GM12878 (cell line): ENCODE data around the gene TPD52L2. TPM values are rescaled to one million over a fixed set of nuclear protein-coding genes. Genes with fewer than 3 reads are reported as not detected.

Source experiments
- BACH1 ChIP-seq: fragments of 450-650 bp; IDR thresholded peaks from 2 replicates; pipeline ENCODE4 v1.6.1; 2017; ENCODE audit warnings: mild to moderate bottlenecking, borderline replicate concordance
- BCL11A ChIP-seq: IDR thresholded peaks from 2 replicates; pipeline ENCODE4 v1.6.1; 2011; ENCODE audit warnings: low read depth, low read length
- EED ChIP-seq: sonication (generic); IDR thresholded peaks from 2 replicates; pipeline ENCODE4 v1.6.1; 2016; ENCODE audit warnings: antibody characterized with exemption, low read depth
- ESRRA ChIP-seq: IDR thresholded peaks from 2 replicates; pipeline ENCODE4 v1.6.1; 2012; ENCODE audit warnings: mild to moderate bottlenecking, low read length, improper control_type of control experiment
- FOXK2 ChIP-seq: fragments of 450-650 bp; IDR thresholded peaks from 2 replicates; pipeline ENCODE4 v1.6.1; 2017; ENCODE audit warnings: mild to moderate bottlenecking, moderate library complexity
- GABPA ChIP-seq: IDR thresholded peaks from 2 replicates; pipeline ENCODE4 v1.6.1; 2014; ENCODE audit warnings: antibody characterized with exemption, low read depth, mild to moderate bottlenecking, inconsistent platforms
- IRF4 ChIP-seq: IDR thresholded peaks from 2 replicates; pipeline ENCODE4 v1.6.1; 2011; ENCODE audit warnings: low read depth, low read length
- LARP7 ChIP-seq: fragments of 450-650 bp; IDR thresholded peaks from 2 replicates; pipeline ENCODE4 v1.6.1; 2017; ENCODE audit warnings: mild to moderate bottlenecking
- MXI1 ChIP-seq: fragments of 150-350 bp; IDR thresholded peaks from 2 replicates; pipeline ENCODE4 v1.6.1; 2011; ENCODE audit warnings: low read depth, mild to moderate bottlenecking, inconsistent platforms, low read length, improper control_type of control experiment
- NFYA ChIP-seq: IDR thresholded peaks from 2 replicates; pipeline ENCODE4 v1.6.1; 2011; ENCODE audit warnings: low read depth, mild to moderate bottlenecking, low read length, improper control_type of control experiment, borderline replicate concordance
- NR2C1 ChIP-seq: fragments of 450-650 bp; IDR thresholded peaks from 2 replicates; pipeline ENCODE4 v1.6.1; 2017; ENCODE audit warnings: antibody characterized with exemption, mild to moderate bottlenecking, moderate library complexity
- NR2C2 ChIP-seq: IDR thresholded peaks from 2 replicates; pipeline ENCODE4 v1.6.1; 2011; ENCODE audit warnings: borderline replicate concordance, low read depth; ENCODE audit not compliant: control insufficient read depth, insufficient read length
- NR2F1 ChIP-seq: fragments of 450-650 bp; conservative IDR thresholded peaks from 2 replicates; pipeline ENCODE4 v1.6.1; 2017; ENCODE audit warnings: mild to moderate bottlenecking
- POLR2AphosphoS2 ChIP-seq: IDR thresholded peaks from 2 replicates; pipeline ENCODE4 v1.6.1; 2011; ENCODE audit warnings: low read depth, mild to moderate bottlenecking, low read length, improper control_type of control experiment, moderate library complexity
- SMAD1 ChIP-seq: fragments of 450-650 bp; IDR thresholded peaks from 2 replicates; pipeline ENCODE4 v1.6.1; 2018; ENCODE audit warnings: mild to moderate bottlenecking, low read depth; ENCODE audit not compliant: partially characterized antibody
- SMC3 ChIP-seq: IDR thresholded peaks from 2 replicates; pipeline ENCODE4 v1.6.1; 2011; ENCODE audit warnings: low read length, improper control_type of control experiment, borderline replicate concordance
- SPI1 ChIP-seq: IDR thresholded peaks from 2 replicates; pipeline ENCODE4 v1.6.1; 2011; ENCODE audit warnings: low read depth, mild to moderate bottlenecking, low read length, moderate library complexity, borderline replicate concordance; ENCODE audit not compliant: insufficient read depth
- TBL1XR1 ChIP-seq: IDR thresholded peaks from 2 replicates; pipeline ENCODE4 v1.6.1; 2012; ENCODE audit warnings: low read depth, low read length, improper control_type of control experiment
- TCF3 ChIP-seq: IDR thresholded peaks from 2 replicates; pipeline ENCODE4 v1.6.1; 2012; ENCODE audit warnings: low read depth, mild to moderate bottlenecking, low read length, borderline replicate concordance; ENCODE audit not compliant: insufficient read depth
- YY1 ChIP-seq: IDR thresholded peaks from 2 replicates; pipeline ENCODE4 v1.6.1; 2011; ENCODE audit warnings: low read depth, mild to moderate bottlenecking, low read length
- ZNF687 ChIP-seq: fragments of 450-650 bp; IDR thresholded peaks from 2 replicates; pipeline ENCODE4 v1.6.1; 2017; ENCODE audit warnings: mild to moderate bottlenecking, moderate library complexity
- ZSCAN29 ChIP-seq: fragments of 450-650 bp; IDR thresholded peaks from 2 replicates; pipeline ENCODE4 v1.6.1; 2017; ENCODE audit warnings: mild to moderate bottlenecking, moderate library complexity
- ZZZ3 ChIP-seq: IDR thresholded peaks from 2 replicates; pipeline ENCODE4 v1.6.1; 2011; ENCODE audit warnings: low read depth; ENCODE audit not compliant: control insufficient read depth, insufficient read length
- polyA plus RNA-seq, 11 experiments: library from polyadenylated mRNA; depleted of rRNA in 4 of 11; unstranded in 6 of 11; stranded (reverse) in 5 of 11; fragments of >200 nt; fragmentation: Nextera tagmentation in 4 of 11; fragmentation: Illumina TruSeq in 1 of 11; extraction: Ambion mirVana in 4 of 11; extraction: Trizol in 1 of 11; gene quantifications; 1 replicate in 1 of 11; 2 replicates in 10 of 11; pipeline versions ENCODE4 v1.2.1 to v1.2.3, GENCODE V29; 2011 to 2016; ENCODE audit warnings: inconsistent platforms in 2 of 11, missing spikeins in 2 of 11, low read depth in 1 of 11
- total RNA-seq, 4 experiments: library from RNA; depleted of rRNA in 3 of 4; stranded (reverse); fragments of >200 nt in 3 of 4; fragmentation: Illumina TruSeq in 1 of 4; extraction: Trizol in 1 of 4; gene quantifications; 2 replicates each; pipeline versions ENCODE4 v1.2.1 to v1.2.3, GENCODE V29; 2013 to 2021
- TF ChIP-seq, protein P1 (sequence below): fragments of 450-650 bp; conservative IDR thresholded peaks from 2 replicates; pipeline ENCODE4 v1.6.1; 2017; ENCODE audit warnings: mild to moderate bottlenecking, moderate library complexity

TPD52L2 gene
- total and polyA plus RNA-seq, 10 of the 15 experiments (the other 5 are each of a cell fraction or from before 2014, with no cell fraction given), result 1.6 to 71.0 (median 46.3) TPM

- no peak for TF ChIP-seq POLR2AphosphoS2
- 0 out of 2 replicates have a peak, but pooled peaks have one; percentile 12 for TF ChIP-seq BCL11A
- TF ChIP-seq LARP7, result peak; percentile 69
- peak; percentile 66; the same call in 1 of the 2 replicates for TF ChIP-seq ESRRA
- TF ChIP-seq NR2C1, result no peak; the same call in 1 of the 2 replicates
- peak; percentile 55; the same call in 1 of the 2 replicates for TF ChIP-seq GABPA
- TF ChIP-seq YY1, result peak; percentile 70
- peak; percentile 40; the same call in 1 of the 2 replicates for TF ChIP-seq ZSCAN29
- TF ChIP-seq TBL1XR1, result no peak; the same call in 1 of the 2 replicates
- TF ChIP-seq NR2C2, result no peak
- TF ChIP-seq, protein P1, sequence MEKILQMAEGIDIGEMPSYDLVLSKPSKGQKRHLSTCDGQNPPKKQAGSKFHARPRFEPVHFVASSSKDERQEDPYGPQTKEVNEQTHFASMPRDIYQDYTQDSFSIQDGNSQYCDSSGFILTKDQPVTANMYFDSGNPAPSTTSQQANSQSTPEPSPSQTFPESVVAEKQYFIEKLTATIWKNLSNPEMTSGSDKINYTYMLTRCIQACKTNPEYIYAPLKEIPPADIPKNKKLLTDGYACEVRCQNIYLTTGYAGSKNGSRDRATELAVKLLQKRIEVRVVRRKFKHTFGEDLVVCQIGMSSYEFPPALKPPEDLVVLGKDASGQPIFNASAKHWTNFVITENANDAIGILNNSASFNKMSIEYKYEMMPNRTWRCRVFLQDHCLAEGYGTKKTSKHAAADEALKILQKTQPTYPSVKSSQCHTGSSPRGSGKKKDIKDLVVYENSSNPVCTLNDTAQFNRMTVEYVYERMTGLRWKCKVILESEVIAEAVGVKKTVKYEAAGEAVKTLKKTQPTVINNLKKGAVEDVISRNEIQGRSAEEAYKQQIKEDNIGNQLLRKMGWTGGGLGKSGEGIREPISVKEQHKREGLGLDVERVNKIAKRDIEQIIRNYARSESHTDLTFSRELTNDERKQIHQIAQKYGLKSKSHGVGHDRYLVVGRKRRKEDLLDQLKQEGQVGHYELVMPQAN, result peak; percentile 87
- no peak for TF ChIP-seq ZZZ3
- TF ChIP-seq ZNF687, result peak; percentile 59
- no peak for TF ChIP-seq NFYA
- TF ChIP-seq BACH1, result peak; percentile 79
- peak; percentile 87 for TF ChIP-seq SMC3
- TF ChIP-seq MXI1, result peak; percentile 88
- TF ChIP-seq FOXK2, result peak; percentile 27; the same call in 1 of the 2 replicates
- TF ChIP-seq SPI1, result peak; percentile 90
- TF ChIP-seq IRF4, result peak; percentile 66
- TF ChIP-seq TCF3, result 0 out of 2 replicates have a peak, but pooled peaks have one; percentile 40
- TF ChIP-seq EED, result peak; percentile 92
- peak; percentile 95 for TF ChIP-seq NR2F1
- TF ChIP-seq SMAD1, result peak; percentile 13
Observed at GRCh38 chr20:63863798-63864544, 1.1 kb upstream of the TPD52L2 start (continued).
